ENCODE results near the gene PPFIA3.

The PPFIA3 gene

GRCh38 chr19:49084206-49085019 is 34.9 kb upstream of the PPFIA3 start:
- peaks cover 27% of the 10 kb centered on the region for H4K20me1 ChIP-seq (ENCODE audit: low read depth, low read length)
- peaks cover 23% of the 10 kb centered on the region for H3K36me3 ChIP-seq (ENCODE audit: low read length)
- TF ChIP-seq CTCF (IDR thresholded peaks at IDR 0.05; ENCODE audit: insufficient read depth, low read length, poor library complexity, severe bottlenecking) (no peak), EZH2phosphoT487 (conservative IDR thresholded peaks at IDR 0.05; ENCODE audit: low read length) (no peak)
- H3K79me2 ChIP-seq (ENCODE audit: insufficient read depth, low read length): peaks cover 42% of the 10 kb centered on the region
- H3K27me3 ChIP-seq (ENCODE audit: low read length): no peaks in the 10 kb centered on the region
- H3K9ac ChIP-seq (ENCODE audit: low read length): peak overlapping the region; percentile 79
- no peaks in the 10 kb centered on the region for H3F3A ChIP-seq (ENCODE audit: insufficient read depth)
- H3K9me2 ChIP-seq (replicated peaks; ENCODE audit: insufficient read depth, low read length): no peaks in the 10 kb centered on the region
- H3K27ac ChIP-seq (ENCODE audit: low read depth, low read length): peak overlapping the region; percentile 62
- no peaks in the 10 kb centered on the region for H3K9me3 ChIP-seq (ENCODE audit: insufficient read depth, low read length)
- peak overlapping the region; percentile 49 for H3K4me3 ChIP-seq (ENCODE audit: insufficient read depth, low read length, poor library complexity, severe bottlenecking)
- H3K4me2 ChIP-seq (ENCODE audit: low read depth, low read length, poor library complexity, severe bottlenecking): peak overlapping the region; percentile 94
- H2AFZ ChIP-seq (ENCODE audit: low read depth, low read length, severe bottlenecking): peak overlapping the region; percentile 78

DNA sequence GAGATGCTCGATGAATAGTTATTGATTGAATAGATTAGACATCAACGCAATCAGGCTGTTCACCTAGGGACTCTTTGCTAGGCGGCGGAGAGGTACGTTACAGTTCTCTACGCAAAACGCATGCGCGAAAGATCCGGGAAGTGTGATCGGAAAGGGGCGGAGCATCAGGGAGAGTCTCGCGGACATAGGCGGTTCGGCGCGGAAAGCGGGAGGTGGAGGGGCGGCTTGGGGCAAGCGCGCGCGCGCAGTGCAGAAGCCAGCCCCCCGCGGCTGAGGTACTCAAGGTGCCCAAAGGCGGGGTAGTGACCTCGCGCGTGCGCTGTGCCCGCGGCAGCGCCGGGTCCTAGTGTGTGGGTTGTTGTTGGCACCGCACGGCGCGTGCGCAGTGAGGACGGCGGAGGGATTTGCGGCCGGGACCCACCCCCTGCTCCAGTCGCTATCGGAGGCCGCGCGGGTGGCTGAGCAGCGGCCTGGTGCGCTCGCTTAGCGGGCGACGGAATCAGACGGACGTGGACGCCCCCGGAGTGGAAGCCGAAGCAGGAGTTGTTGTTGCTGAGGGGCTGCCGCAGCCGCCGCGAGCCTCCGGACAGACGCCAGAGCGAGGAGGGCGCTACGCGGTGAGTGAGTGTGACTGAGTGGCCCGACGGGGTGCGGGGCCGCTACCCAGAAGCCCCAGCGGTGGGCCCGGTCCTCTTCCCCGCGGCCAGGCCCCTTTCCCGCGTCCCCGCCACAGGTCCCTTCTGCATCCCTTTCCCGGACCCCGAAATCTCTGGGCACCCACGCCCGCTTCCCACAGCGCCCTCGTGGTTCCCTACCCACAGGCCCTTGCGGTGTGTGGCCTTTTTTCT is 34.1 kb upstream of the PPFIA3 start, which contains the start of gene SNRNP70:
Gene SNRNP70, plus strand, starts transcription at position 432 of the 848 bp plus-strand sequence. CDS start 964 bp downstream, outside the sequence.
- Histone ChIP-seq H4K20me1 (ENCODE audit: low read depth, low read length) (peaks cover 27% of the 10 kb centered on the region), H3K27ac (ENCODE audit: low read depth, low read length) (peak within 1 kb of the TSS; percentile 62), H3K9me2 (replicated peaks; ENCODE audit: insufficient read depth, low read length) (no peaks in the 10 kb centered on the region), H3K27me3 (ENCODE audit: low read length) (no peaks in the 10 kb centered on the region), H3K79me2 (ENCODE audit: insufficient read depth, low read length) (peaks cover 50% of the 10 kb centered on the region), H2AFZ (ENCODE audit: low read depth, low read length, severe bottlenecking) (peak within 1 kb of the TSS; percentile 78), H3K4me3 (ENCODE audit: insufficient read depth, low read length, poor library complexity, severe bottlenecking) (peak within 1 kb of the TSS; percentile 95), H3F3A (ENCODE audit: insufficient read depth) (no peaks in the 10 kb centered on the region), H3K9ac (ENCODE audit: low read length) (peak within 1 kb of the TSS; percentile 79), H3K9me3 (ENCODE audit: insufficient read depth, low read length) (no peaks in the 10 kb centered on the region), H3K36me3 (ENCODE audit: low read length) (peaks cover 23% of the 10 kb centered on the region), H3K4me2 (ENCODE audit: low read depth, low read length, poor library complexity, severe bottlenecking) (peak within 1 kb of the TSS; percentile 94)
- TF ChIP-seq EZH2phosphoT487 (conservative IDR thresholded peaks at IDR 0.05; ENCODE audit: low read length) (no peak), CTCF (IDR thresholded peaks at IDR 0.05; ENCODE audit: insufficient read depth, low read length, poor library complexity, severe bottlenecking) (no peak)

- H4K20me1 ChIP-seq (ENCODE audit: low read depth, low read length): peaks cover 27% of the 10 kb centered on the region
- peaks cover 56% of the 10 kb centered on the region for H3K79me2 ChIP-seq (ENCODE audit: insufficient read depth, low read length)
- H3K4me3 ChIP-seq (ENCODE audit: insufficient read depth, low read length, poor library complexity, severe bottlenecking): peak overlapping the region; percentile 95
- H3K4me2 ChIP-seq (ENCODE audit: low read depth, low read length, poor library complexity, severe bottlenecking): peak overlapping the region; percentile 94
- H3K9ac ChIP-seq (ENCODE audit: low read length): peak overlapping the region; percentile 79
- no peaks in the 10 kb centered on the region for H3K9me2 ChIP-seq (replicated peaks; ENCODE audit: insufficient read depth, low read length)
- no peaks in the 10 kb centered on the region for H3K27me3 ChIP-seq (ENCODE audit: low read length)
- H3F3A ChIP-seq (ENCODE audit: insufficient read depth): no peaks in the 10 kb centered on the region
- peaks cover 26% of the 10 kb centered on the region for H3K36me3 ChIP-seq (ENCODE audit: low read length)
- TF ChIP-seq EZH2phosphoT487 (conservative IDR thresholded peaks at IDR 0.05; ENCODE audit: low read length) (no peak), CTCF (IDR thresholded peaks at IDR 0.05; ENCODE audit: insufficient read depth, low read length, poor library complexity, severe bottlenecking) (no peak)
- H3K9me3 ChIP-seq (ENCODE audit: insufficient read depth, low read length): no peaks in the 10 kb centered on the region
- H3K27ac ChIP-seq (ENCODE audit: low read depth, low read length): peak overlapping the region; percentile 62
- H2AFZ ChIP-seq (ENCODE audit: low read depth, low read length, severe bottlenecking): no peak overlapping the region
These were observed 33.5 kb upstream of the PPFIA3 start for GRCh38 chr19:49085868-49086232.

Data from SU-DHL-6 (cell line).